ENCODE measurements around the gene LRRC26. TPM values are rescaled to one million over a fixed set of nuclear protein-coding genes. Genes with fewer than 3 reads are reported as not detected.

Gene LRRC26
- total and polyA plus RNA-seq, 2 donors (not counting 3 experiments of a cell fraction or from before 2014, with no cell fraction given) = 0.08 TPM; not detected in 1

DNA sequence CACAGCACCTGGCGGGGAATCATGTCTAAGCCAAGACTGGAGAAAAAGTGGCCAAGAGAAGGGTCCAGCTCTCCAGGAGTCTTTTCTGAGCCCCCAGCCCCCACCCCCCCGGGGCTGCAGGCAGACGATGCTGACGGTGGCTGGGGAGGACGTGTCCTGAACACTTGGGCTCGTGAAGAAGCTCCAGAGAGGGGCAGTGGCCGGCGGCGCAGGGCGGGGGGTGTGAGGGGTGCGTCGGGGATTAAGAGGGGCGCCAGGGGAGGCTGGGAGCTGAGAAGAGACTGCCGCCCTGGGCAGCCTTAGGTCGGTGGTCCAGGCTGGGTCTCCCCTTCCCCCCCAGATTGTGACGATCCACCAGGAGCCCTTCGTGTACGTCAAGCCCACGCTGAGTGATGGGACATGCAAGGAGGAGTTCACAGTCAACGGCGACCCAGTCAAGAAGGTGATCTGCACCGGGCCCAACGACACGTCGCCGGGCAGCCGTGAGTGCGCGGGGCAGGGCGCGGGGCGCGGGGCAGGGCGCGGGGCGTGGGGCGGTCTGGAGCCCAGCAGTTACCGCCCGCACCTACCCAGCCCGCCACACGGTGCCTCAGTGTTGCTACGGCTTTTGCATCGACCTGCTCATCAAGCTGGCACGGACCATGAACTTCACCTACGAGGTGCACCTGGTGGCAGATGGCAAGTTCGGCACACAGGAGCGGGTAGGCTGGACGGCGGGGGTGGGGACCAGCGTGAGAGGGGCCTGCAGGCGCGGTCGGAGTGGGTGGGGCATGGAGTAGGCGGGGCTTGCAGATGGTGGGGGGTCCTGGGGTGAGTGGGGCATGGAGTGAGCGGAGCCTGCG lies 8.9 kb downstream of the LRRC26 start:
- no peak overlapping the region for H2AFZ ChIP-seq (ENCODE audit: low read depth, low read length)
- peaks cover 3% of the 10 kb centered on the region for H3K4me1 ChIP-seq (ENCODE audit: control insufficient read depth, extremely low read depth, insufficient read depth, low read length)
- FAIRE-seq = no peak
- no peaks in the 10 kb centered on the region for H3K9me3 ChIP-seq (replicated peaks; ENCODE audit: control insufficient read depth, insufficient read depth, low read length)
- ChIA-PET CTCF (no interaction called here), POLR2A (no interaction called here)
- H3K27me3 ChIP-seq (ENCODE audit: control insufficient read depth in 2 of 2, insufficient read depth in 2 of 2, low read length in 2 of 2) = peaks cover 12 to 24% of the 10 kb centered on the region in 2 experiments
- TF ChIP-seq FOS (IDR thresholded peaks at IDR 0.05; ENCODE audit: borderline replicate concordance, insufficient read depth, low read length) = no peak
- TF ChIP-seq EZH2 (IDR thresholded peaks at IDR 0.05; ENCODE audit: borderline replicate concordance, low read depth, low read length, severe bottlenecking) = peak; percentile 2
- no peaks in the 10 kb centered on the region for H4K20me1 ChIP-seq (replicated peaks; ENCODE audit: control insufficient read depth, extremely low read depth, insufficient read depth, low read length)
- H3K9me1 ChIP-seq (replicated peaks; ENCODE audit: control insufficient read depth, extremely low read depth, insufficient read depth, low read length) = no peaks in the 10 kb centered on the region
- DNase-seq (ENCODE audit: low read depth, low spot score) = no peak
- dilution Hi-C loops (cut with MboI; ENCODE audit: extremely low pct_ligation_motif_present, low sequenced_read_pairs) = no loop called here
- no TSS peak for BruUV-seq (replicated peaks)
- no peak overlapping the region for H3K27ac ChIP-seq (ENCODE audit: insufficient read depth, low read depth, low read length)
- H3K4me3 ChIP-seq (replicated peaks in 1 of 3; ENCODE audit: insufficient read depth in 1 of 3, low read depth in 1 of 3, low read length in 3 of 3) = no peak overlapping the region
- no peaks in the 10 kb centered on the region for H3K79me2 ChIP-seq (ENCODE audit: control insufficient read depth, insufficient read depth, low read length)
- no peak overlapping the region for H3K4me2 ChIP-seq (ENCODE audit: insufficient read depth, low read length)
- no peaks in the 10 kb centered on the region for H3K36me3 ChIP-seq (ENCODE audit: control insufficient read depth in 2 of 2, extremely low read depth in 1 of 2, insufficient read depth in 2 of 2, low read length in 2 of 2)
- no peak overlapping the region for H3K9ac ChIP-seq (replicated peaks; ENCODE audit: extremely low read depth, insufficient read depth, low read length)
- intact Hi-C loops (cut with micrococcal nuclease) = no loop called here

DNA sequence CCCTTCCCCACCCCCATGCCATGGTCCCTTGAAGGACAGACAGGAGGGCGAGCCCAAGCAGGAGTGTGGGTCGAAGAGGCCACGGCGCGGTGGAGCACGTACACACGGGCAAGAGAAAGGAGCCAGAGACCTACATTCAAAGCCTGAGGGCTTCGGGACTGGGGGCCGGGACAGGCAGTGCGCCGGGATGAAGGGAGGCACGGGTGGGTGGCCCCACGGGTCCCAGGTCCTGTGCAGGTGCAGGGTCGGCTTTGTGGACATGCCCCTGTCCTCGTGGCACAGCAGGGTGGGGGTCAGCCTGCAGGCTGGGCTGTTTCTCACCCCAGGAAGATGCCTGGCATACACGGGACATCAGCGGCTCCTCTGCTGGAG lies 9.8 kb downstream of the LRRC26 start:
- Histone ChIP-seq H3K36me3 (ENCODE audit: control insufficient read depth in 2 of 2, extremely low read depth in 1 of 2, insufficient read depth in 2 of 2, low read length in 2 of 2) (no peaks in the 10 kb centered on the region), H2AFZ (ENCODE audit: low read depth, low read length) (no peak overlapping the region), H3K9me3 (replicated peaks; ENCODE audit: control insufficient read depth, insufficient read depth, low read length) (no peaks in the 10 kb centered on the region), H3K79me2 (ENCODE audit: control insufficient read depth, insufficient read depth, low read length) (no peaks in the 10 kb centered on the region), H3K4me2 (ENCODE audit: insufficient read depth, low read length) (no peak overlapping the region), H3K27ac (ENCODE audit: insufficient read depth, low read depth, low read length) (no peak overlapping the region), H3K9me1 (replicated peaks; ENCODE audit: control insufficient read depth, extremely low read depth, insufficient read depth, low read length) (no peaks in the 10 kb centered on the region), H4K20me1 (replicated peaks; ENCODE audit: control insufficient read depth, extremely low read depth, insufficient read depth, low read length) (no peaks in the 10 kb centered on the region), H3K4me3 (replicated peaks in 1 of 3; ENCODE audit: insufficient read depth in 1 of 3, low read depth in 1 of 3, low read length in 3 of 3) (no peak overlapping the region), H3K27me3 (ENCODE audit: control insufficient read depth in 2 of 2, insufficient read depth in 2 of 2, low read length in 2 of 2) (peaks cover 12 to 24% of the 10 kb centered on the region in 2 experiments), H3K9ac (replicated peaks; ENCODE audit: extremely low read depth, insufficient read depth, low read length) (no peak overlapping the region), H3K4me1 (ENCODE audit: control insufficient read depth, extremely low read depth, insufficient read depth, low read length) (peaks cover 3% of the 10 kb centered on the region)
- intact Hi-C loops (cut with micrococcal nuclease) = no loop called here
- no TSS peak for BruUV-seq (replicated peaks)
- CTCF ChIA-PET = interaction anchor here (1.8 kb wide), 1 partner anchor 16 kb away, joined by 5 read pairs; no protein-coding TSS in a partner anchor
- peak; percentile 53 for TF ChIP-seq EZH2 (IDR thresholded peaks at IDR 0.05; ENCODE audit: borderline replicate concordance, low read depth, low read length, severe bottlenecking)
- TF ChIP-seq POLR2A (IDR thresholded peaks at IDR 0.05; ENCODE audit: low read depth, low read length) = no peak
- no peak for DNase-seq (ENCODE audit: low read depth, low spot score)
- no peak for FAIRE-seq
- dilution Hi-C loops (cut with MboI; ENCODE audit: extremely low pct_ligation_motif_present, low sequenced_read_pairs) = no loop called here
- POLR2A ChIA-PET = no interaction called here

Data from endothelial cell of umbilical vein (primary cell).